ENCODE data around the gene CCR1.
"Not testable (repeated sequence)": the region's sequence is repeated elsewhere in the genome, so short reads cannot be mapped to it uniquely, and the experiment has no call there.

Gene CCR1

DNA sequence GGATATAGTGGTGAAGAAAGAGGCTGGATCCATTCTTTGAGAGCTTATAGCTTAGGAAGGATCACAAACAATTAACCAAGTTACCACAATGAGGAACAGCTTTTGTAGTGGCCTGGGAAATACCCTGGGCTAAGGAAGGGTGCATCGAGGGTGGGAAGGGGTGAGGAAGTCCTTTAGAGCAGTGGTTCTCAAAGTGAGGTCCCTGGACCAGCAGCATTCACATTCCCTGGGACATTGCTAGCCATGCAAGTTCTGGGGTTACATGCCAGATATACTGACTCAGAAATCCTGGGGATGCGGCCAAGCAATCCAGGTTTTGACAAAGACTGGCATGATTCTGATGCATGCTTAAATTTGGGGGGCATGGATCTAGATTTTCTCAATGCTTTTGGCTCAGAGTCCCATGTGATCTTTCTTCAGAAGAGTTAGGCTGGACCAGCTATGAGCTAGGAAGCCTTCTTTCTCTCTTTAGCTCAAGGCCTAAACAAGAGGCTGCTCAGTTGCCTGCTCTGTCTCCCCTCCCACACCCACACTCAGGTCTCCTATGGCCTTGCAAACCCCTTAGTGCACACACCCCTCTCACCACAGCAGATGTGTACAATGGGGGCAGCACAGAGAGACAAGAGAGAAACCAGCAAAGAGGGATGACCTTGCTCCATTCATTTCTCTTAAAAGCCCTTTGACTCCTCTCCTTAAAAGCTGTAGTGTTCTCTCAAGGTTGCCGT is 1.8 kb upstream of the CCR1 start:
- DNase-seq: no peak

DNA sequence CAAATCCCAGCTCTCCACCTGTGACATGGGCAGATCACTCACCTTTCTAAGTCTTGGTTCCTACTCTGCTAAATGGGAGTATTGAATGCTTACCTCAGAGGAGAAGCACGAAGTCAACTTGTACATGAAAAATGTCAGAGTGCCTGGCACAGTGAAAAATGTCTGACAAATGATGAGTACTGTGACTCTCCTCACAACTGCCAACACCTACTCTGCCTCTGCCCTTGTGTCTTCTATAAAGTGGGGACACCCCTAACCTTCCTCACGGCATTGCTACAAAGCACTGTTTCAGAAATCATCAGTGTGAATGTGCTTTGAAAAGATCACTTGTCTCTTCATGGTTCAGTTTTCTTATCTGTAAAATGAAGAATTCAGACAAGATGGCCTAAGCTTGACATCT is 940 bp upstream of the CCR1 start:
- no peak for DNase-seq

DNA sequence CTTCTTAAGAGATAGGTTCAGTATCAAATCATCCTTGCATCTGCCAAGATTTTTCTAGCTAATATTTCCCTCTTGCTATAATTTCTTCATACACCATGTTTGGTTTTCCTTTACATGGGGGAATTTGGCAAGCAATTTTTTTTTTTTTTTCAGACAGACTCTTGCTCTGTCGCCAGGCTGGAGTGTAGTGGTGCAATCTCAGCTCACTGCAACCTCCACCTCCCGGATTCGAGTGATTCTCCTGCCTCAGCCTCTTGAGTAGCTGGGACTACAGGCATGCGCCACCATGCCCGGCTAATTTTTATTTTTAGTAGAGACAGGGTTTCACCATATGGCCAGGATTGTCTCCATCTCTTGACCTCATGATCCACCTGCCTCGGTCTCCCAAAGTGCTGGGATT is 599 bp downstream of the CCR1 start:
- DNase-seq: not testable (repeated sequence)

DNA sequence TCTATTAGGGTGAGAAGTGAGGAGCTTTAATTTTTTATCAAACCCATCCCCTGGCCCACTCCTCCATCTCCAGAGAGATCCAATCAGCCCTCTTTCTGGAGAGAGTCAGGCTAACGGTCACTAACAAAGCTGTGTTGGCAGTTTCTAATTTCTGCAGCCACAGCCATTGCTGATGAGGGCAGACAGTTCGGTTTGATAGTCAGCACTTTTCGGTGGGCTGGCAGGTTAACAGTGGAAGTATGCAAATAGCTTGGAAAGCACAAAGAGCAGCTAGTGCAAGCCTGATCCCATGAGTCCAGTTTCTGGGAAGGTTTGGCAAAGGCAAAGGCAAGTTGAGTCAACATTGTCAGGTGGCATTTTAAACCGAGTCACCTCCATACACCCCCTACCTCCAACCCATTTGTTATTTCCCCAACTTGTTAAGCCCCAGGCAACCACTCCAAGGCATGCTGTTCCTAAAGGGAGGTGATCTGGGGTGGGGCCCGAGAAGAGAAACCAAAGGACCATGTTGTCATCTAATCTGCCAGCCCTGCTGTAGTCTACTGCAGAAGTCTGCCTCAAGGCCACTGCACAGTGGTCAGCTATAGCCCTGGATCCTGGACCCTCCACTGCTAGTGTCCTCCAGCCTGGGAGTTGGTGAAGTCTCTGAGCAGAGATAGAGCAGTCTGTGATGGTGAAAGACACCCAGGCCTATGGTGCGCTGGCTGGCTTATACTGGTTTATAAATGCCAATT is 1.7 kb downstream of the CCR1 start:
- DNase-seq: no peak

DNA sequence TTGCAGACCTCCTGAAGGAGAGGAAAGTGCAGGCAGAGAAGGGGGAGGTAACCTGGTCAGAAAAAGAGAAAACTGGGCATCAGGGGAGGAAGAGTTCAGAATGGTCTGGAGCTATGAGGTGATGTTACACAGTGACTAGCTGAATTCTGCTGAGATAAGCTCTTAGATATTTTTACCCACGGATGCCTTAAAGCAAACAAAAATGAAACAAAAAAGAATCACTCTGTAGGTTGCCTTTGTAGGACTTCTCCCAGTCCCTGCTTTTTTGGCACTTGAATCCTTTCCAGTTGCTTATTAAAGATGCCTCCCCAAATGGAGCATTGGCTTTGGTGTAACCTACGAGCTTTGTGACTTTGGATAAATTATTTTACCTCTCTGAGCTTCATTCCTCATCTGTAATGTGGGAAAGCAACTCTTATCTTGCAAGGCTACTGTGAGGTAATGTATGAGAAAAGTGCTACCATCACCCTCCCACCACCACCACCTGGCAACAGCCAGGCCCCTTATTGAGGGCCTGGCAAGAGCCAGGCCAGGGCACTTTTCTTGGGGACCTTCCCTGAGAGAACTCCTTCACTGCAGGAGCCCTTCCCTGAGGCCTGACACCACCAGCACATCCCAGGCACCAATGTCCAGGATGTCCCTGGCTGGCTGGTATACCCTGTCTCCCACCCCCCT is 2.7 kb downstream of the CCR1 start:
- no peak for DNase-seq

DNA sequence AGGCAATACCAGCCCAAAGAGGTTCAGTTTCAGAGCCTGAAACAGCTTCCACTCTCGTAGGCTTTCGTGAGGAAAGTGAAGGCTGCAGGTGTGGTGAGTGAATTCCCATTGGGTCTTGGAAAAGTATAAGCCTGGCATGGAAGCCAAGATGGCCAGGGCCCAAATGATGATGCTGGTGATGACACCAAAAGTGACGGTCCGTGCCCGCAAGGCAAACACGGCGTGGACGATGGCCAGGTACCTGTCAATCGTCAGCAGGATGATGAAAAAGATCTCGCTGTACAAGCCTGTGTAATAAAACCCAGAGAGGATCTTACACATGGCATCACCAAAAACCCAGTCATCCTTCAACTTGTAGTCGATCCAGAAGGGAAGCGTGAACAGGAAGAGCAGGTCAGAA is 4.4 kb downstream of the CCR1 start:
- no peak for DNase-seq

DNA sequence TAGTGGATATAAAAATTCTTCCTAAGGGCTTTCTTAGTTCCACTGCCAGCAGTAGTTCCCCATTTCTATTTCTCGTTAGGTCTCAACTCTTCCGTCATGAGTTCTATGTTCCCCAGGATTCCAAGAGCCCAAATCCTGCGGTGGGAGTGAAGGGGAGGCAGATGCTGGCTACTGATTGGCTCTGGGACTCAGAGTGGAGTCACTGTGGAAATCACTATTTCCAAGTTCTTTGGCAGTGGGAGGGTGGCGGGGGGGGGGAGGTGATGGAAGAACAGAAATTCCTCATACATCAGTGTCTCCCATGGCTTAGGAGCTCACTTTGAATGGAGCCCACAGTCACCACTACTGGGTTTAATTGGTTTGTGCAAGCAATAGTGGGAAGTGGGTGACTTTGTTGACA is 5.6 kb downstream of the CCR1 start:
- no peak for DNase-seq

DNA sequence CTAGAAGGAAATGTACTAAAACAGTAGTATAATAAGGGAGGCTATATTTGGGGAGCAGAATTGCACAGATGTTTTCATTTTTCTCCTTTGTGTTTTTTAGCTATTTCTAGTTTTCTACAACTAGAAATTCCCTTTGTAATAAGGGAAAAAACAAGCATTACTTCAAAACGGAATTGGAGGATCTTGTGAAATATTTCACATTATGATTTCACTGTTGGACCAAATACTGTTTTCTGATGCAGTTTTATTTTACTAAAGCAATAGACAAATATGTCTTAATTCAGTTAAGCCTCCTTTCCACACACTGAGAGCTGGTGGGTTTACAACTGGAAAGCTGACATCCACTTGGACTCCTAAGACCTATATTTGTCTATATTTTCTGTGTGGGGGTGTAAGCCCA is 7.3 kb downstream of the CCR1 start:
- DNase-seq: no peak

DNA sequence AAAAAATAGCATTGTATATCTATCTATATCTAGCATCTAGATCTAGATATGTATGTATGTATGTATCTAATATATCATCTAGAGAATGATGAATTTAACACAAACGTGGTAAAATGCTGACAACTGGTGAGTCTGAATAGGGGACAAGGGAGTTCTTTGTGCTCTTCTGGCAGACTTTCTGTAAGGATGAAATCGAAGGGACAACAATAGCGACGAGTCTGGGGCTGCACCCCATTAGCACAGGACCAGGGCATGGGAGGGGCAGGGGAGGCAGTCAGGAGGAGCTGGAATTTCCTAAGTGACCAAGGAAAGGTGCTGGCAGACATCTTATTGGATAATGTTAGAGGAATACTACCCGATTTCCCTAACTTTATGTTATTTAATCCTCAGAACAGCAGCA is 7.9 kb downstream of the CCR1 start:
- DNase-seq: no peak

DNA sequence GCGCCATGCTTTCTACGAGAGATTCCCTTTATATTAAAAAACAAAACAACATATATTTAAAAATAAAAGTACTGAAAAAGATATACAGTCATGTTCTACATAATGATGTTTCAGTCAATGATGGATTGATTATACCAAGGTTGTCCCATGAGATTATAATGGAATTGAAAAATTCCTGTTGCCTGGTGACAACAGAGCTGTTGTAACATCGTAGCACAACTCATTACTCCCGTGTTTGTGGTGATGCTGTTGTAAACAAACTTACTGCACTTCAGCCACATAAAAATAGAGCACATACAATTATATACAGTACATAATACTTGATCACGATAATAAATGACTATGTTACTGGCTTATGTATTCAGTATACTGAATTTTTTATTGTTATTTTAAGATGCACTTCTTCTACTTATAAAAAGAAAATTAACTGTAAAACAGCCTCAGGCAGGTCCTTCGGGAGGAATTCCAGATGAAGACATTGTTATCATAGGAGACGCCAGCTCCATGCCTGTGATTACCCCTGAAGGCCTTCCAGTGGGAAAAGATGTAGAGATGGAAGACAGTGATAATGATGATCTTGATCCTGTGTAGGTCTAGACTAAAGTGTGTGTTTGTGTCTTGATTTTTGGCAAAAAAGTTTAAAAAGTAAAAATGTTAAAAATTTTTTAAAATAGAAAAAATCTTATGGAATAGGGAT is 11.7 kb downstream of the CCR1 start:
- DNase-seq: no peak

DNA sequence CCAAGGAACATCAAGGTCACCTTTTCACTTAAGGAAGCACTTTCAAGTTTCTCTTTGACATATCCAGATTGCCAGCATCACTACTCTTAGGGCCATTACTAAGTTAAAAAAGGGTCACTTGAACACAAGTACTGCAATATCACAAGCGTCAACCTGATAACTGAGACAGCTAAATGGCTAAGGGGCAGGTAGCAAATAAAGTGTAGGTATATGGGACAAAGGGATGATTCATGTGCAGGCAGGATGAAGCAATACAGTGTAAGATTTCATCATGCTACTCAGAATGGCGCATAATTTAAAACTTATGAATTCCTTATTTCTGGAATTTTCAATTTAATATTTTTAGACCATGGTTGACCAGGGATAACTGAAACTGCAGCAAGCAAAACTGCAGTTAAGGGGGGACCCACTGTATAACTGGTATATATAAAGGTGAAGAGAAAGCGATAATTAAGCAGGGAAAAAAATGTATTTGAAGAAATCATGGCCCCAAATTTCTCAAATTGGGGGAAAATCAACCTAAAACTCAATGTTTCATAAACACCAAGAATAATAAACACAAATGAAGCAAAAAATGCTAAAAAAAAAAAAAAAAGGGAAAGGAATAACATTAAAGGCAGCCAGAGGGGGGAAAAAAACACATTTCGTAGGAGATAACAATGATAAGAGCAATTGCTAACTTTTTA is 13.1 kb downstream of the CCR1 start:
- DNase-seq: no peak

DNA sequence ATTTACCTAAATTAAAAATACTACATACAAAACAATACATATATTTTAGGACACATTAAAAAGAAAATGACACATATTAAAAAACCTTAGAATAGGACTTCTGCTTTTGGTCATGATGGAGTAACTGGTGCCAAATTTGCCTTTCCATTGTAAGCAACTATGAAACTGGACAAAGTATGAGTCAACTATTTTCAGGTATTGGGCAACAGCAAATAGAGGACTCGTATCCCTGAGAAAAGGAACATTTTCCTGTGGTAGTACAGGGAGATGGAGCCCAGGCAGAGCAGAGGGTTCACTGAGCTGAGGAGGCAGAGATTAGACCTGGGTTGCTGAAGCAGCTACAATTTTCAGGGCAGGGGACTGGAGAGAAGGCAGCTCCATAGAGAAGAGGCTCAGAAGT is 14.7 kb downstream of the CCR1 start:
- DNase-seq: no peak

DNA sequence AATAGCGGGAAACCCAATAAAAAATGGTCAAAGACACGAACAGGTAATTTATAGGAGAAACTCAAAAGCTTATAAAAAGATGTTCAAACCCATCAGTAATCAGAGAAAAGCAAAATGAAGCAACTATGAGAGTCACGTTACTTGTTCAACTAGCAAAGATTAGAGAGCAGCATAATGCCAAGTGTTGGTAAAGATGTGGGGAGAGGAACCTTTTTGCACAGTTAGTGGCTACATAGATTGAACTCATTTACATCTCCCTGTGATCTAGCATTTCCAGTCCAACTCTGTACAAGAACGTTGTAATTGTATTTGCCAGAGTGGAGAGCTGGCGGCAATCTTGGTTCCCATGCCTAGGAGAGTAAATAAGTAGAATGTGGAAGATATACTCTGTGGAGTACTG is 15.2 kb downstream of the CCR1 start:
- no peak for DNase-seq

DNA sequence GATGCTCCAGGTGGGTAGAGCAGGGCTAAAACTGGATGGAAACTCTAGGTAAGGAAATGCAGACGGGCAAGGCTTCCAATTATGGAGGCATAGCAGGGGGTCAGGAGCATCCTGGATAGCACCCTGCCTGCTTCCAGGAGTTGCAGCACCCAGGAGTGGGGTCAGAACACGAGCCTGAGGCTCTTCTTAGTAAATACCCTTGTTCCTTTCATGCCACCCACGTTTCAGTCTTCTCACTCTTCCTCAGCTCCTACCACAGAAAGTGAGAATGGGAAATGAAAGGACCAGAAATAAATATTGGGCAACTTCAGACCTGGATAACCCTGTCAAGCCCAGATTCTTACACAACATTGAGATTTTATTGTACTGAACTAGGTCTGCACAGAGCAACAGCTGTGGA is 16.4 kb downstream of the CCR1 start:
- no peak for DNase-seq

DNA sequence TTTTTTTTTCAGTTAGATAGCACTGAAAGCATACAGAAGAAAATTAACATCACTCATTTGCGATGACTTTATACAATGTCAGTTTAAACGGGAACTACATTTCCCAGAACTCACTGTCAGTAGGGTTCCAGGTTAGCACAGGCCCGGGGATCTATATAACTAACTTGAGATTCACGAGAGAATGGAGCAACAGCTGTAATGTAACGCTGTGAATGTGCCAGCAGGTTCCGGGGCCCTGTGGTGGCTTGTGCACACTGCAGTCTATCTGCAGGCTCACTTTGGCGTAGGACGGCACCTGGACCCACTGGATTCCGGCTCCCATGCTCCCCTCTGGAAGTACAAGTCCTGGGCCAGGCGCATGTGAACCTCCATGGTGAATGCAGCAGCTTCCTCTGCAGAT is 19.4 kb downstream of the CCR1 start:
- no peak for DNase-seq

DNA sequence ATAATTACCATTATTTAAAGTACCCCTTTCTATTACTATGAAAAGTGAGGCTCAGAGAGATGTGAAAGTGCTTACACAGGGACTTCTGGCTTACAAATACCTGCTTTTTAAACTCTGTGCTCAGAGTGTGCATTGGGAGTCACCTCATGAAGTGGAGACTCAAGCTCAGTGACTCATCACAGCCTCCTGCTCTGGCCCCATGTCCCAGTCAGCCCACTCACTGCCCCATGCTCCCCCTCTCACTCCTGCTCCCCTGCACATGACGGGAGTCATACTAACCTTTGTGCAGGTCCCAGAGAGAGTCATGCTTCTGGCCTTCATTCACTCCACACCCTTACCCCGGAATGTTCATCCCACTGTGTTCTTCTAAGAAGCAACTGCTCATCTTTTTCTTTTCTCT is 20.2 kb downstream of the CCR1 start:
- peak; percentile 46 for DNase-seq

DNA sequence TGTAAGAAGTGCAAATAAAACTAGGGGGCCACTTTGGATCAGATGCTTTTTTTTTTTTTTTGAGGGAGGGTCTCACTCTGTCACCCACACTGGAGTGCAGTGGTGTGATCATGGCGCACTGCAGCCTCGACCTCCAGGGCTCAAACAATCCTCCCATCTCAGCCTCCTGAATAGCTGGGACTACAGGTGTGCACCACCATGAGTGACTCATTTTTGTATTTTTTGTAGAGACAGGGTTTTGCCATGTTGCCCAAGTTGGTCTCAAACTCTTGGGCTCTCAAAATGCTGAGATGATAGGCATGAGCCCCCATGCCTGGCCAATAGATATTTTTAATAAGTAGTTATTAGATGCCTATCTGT is 20.8 kb downstream of the CCR1 start:
- no peak for DNase-seq

DNA sequence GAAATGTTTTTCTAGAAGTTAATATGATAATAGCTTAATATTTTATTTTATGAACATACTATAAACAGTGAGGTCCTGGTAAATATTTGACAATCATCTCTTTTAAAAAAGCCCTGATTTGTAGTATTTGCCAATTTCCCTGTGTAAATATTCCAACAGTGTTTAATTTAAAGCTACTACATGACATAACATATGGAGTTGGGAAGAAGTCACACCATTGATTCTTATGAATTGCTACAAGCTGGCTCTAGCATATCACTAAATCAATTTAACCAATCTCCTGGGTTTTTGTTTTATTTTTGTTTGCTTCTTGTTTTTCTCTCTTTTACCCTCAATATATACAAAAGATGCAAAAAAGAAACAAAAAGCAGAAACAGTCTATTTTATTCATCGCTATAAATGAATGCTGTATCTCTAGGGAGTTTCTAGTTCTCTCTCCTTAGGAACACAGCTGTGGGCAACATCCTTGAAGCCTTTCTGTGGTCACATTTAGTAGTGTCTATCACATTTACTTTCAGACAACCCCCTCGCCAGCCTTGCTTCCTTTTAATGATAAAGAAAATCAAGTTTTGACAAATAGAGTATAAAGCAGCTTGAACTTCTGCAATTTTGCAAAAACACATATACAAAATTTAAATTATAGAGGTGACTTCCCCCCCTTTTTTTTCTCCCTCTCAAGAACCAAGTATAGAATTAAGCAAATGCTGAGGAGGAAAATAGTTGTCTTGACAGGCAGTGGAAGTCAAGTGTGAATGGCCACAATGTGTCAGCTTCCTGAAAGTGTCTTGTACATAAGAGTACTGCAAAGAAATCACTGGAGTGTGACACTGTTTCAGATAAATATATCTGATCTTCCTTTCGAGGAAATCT is 21.4 kb downstream of the CCR1 start:
- DNase-seq: no peak

DNA sequence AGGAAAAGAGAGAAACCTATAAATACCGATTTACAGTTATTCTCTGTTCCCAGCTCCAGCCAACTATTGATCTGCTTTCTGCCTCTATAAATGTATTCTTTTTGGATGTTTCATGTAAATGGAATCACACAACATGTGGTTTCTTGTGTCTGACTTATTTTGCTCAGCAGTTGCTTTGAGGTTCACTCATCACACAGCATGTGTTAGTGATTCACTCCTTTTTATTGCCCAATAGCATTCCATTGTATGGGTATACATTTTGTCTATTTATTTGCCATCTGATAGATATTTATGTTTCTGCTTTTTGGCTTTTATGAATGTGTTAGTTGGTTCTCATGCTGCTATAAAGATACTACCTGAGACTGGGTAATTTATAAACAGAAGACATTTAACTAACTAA is 23.6 kb downstream of the CCR1 start:
- no peak for DNase-seq

DNA sequence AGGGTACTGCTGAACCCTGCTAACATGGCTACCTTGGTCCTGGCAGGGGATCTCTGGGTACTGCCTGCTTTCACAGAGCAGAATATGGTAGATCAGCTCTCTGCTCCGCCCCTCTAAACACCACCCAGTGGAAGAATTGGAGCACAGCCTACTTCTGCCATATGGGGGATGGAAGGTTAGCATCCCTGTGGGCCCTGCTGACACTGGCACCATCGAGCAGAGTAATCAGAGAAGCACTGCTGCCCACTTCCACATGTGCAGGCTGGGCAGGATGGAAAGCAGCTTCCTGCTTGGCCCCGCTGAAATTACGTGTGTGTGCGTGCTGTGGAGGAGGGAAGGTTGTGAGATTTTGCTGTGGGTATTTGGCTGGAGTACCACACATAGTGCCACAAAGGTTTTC is 24.8 kb downstream of the CCR1 start:
- no peak for DNase-seq

DNA sequence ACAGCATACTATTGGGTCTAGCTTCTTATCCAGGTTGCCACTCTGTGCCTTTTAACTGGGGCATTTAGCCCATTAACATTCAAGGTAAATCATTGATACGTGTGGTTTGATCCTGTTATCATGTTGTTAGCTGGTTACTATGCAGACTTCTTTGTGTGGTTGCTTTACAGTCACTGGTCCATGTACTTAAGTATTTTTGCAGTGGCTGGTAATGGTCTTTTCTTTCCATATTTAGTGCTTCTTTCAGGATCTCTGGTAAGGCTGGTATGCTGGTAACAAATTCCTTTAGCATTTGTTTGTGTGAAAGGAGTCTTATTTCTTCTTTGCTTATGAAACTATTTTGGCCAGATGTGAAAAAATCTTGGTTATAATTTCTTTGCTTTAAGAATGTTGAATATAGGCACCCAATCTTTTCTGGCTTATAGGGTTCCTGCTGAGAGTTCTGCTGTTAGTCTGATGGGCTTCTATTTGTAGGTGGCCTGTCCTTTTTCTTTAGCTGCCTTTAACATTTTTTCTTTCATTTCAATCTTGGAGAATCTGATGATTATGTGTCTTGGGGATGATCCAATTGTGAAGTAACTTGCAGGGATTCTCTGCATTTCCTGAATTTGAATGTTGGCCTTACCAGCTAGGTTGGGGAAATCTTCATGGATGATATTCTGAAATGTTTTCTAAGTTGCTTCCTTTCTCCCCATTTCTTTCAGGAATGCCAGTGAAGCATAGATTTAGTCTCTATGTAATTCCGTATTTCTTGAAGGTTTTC is 39.3 kb downstream of the CCR1 start:
- DNase-seq: no peak

Data from T1000 (cell line).